Suprapubic skin (tissue), 4 donors: Measurements from ENCODE around the gene PTPRD.

Source experiments
- CTCF ChIP-seq, 2 donors: fragments of 200-600 bp in 1 of 2; fragments of 450-650 bp in 1 of 2; sonication (generic) in 1 of 2; IDR thresholded peaks; one replicate each; pipeline ENCODE4 v1.5.1; 2016 to 2019; ENCODE audit warnings: antibody characterized with exemption in 2 of 2, mild to moderate bottlenecking in 1 of 2, moderate library complexity in 1 of 2
- EP300 ChIP-seq: sonication (generic); formaldehyde crosslinking; IDR thresholded peaks from one replicate; pipeline ENCODE4 v1.6.1; 2017; ENCODE audit warnings: antibody characterized with exemption
- POLR2A ChIP-seq, 2 donors: fragments of 450-650 bp; IDR thresholded peaks; one replicate each; pipeline ENCODE4 v1.6.1; 2017; ENCODE audit warnings: antibody characterized with exemption in 2 of 2, mild to moderate bottlenecking in 2 of 2, moderate library complexity in 2 of 2
- POLR2AphosphoS5 ChIP-seq, 3 donors: sonication (generic); formaldehyde crosslinking; IDR thresholded peaks; one replicate each; pipeline ENCODE4 v1.6.1; 2017; ENCODE audit warnings: antibody characterized with exemption in 3 of 3

GRCh38 chr9:8508671-8509290 lies 2104.0 kb downstream of the PTPRD start:
- TF ChIP-seq CTCF (IDR thresholded peaks at IDR 0.05): no peak
- TF ChIP-seq POLR2AphosphoS5 (IDR thresholded peaks at IDR 0.05): no peak
- TF ChIP-seq POLR2A (IDR thresholded peaks at IDR 0.05): no peak
- no peak for TF ChIP-seq EP300
